Cardiac fibroblast (primary cell): ENCODE results near the gene CARD14.

Experiments
- DNase-seq, 2 donors: peaks; one replicate each; pipeline versions ENCODE4 v3.0.0 to v3.0.0-alpha.2; 2010; ENCODE audit warnings: low read depth in 2 of 2
- H3K4me3 ChIP-seq, 2 donors: replicated peaks in 1 of 2; 1 replicate in 1 of 2; 2 replicates in 1 of 2; pipeline ENCODE4 v1.5.1; 2011; ENCODE audit warnings: low read depth in 2 of 2, low read length in 2 of 2, mild to moderate bottlenecking in 2 of 2, moderate library complexity in 1 of 2
- CTCF ChIP-seq: IDR thresholded peaks from one replicate; pipeline ENCODE4 v1.5.1; 2011; ENCODE audit warnings: low read depth, mild to moderate bottlenecking, low read length, inconsistent platforms

The CARD14 gene

GRCh38 chr17:80227156-80227555 lies 57.3 kb downstream of the CARD14 start:
- no peak overlapping the region for H3K4me3 ChIP-seq
- TF ChIP-seq CTCF: no peak
- no peak for DNase-seq

GRCh38 chr17:80227666-80228065 lies 57.8 kb downstream of the CARD14 start:
- TF ChIP-seq CTCF: no peak
- no peak overlapping the region for H3K4me3 ChIP-seq
- DNase-seq: no peak

- TF ChIP-seq CTCF: no peak
- H3K4me3 ChIP-seq: no peak overlapping the region
- no peak for DNase-seq
These were observed 58.6 kb downstream of the CARD14 start for GRCh38 chr17:80228477-80228876.

GRCh38 chr17:80229011-80229410 lies 59.2 kb downstream of the CARD14 start:
- H3K4me3 ChIP-seq: no peak overlapping the region
- no peak for DNase-seq
- no peak for TF ChIP-seq CTCF

GRCh38 chr17:80232438-80232837 lies 62.6 kb downstream of the CARD14 start:
- no peak for DNase-seq
- H3K4me3 ChIP-seq: no peak overlapping the region
- TF ChIP-seq CTCF: no peak

- H3K4me3 ChIP-seq: no peak overlapping the region
- no peak for TF ChIP-seq CTCF
These were observed 63.4 kb downstream of the CARD14 start for GRCh38 chr17:80233202-80233601.

GRCh38 chr17:80236911-80237310 lies 67.1 kb downstream of the CARD14 start:
- DNase-seq: no peak
- no peak overlapping the region for H3K4me3 ChIP-seq
- TF ChIP-seq CTCF: no peak

More at GRCh38 chr17:80233202-80233601, 63.4 kb downstream of the CARD14 start:
- DNase-seq: no peak
